COLO668 (cell line): ENCODE measurements around the gene SLC6A15.

Experiments used
- DNase-seq: peaks from one replicate; lab custom pipeline; 2025; ENCODE audit not compliant: unreplicated experiment; lab: John Stamatoyannopoulos, UW

The SLC6A15 gene

GRCh38 chr12:84810611-84811010 is 102.0 kb downstream of the SLC6A15 start:
- no peak for DNase-seq
